A673 (cell line): ENCODE results near the gene DAB2IP.

Source experiments
- EZH2 ChIP-seq: fragments of 200-600 bp; sonication (generic); IDR thresholded peaks from 2 replicates; pipeline ENCODE4 v1.6.1; 2017; ENCODE audit warnings: borderline replicate concordance, low read depth, mild to moderate bottlenecking, mixed read lengths, antibody characterized with exemption, low read length; ENCODE audit not compliant: poor library complexity, severe bottlenecking
- TF ChIP-seq, protein P1 (sequence below): fragments of 300-800, 200-600 bp; sonication (generic); conservative IDR thresholded peaks from 2 replicates; pipeline ENCODE4 v1.5.1; 2017; ENCODE audit warnings: low read depth, mild to moderate bottlenecking, antibody characterized with exemption, low read length, moderate library complexity, mixed read lengths

- TF ChIP-seq, protein P1, sequence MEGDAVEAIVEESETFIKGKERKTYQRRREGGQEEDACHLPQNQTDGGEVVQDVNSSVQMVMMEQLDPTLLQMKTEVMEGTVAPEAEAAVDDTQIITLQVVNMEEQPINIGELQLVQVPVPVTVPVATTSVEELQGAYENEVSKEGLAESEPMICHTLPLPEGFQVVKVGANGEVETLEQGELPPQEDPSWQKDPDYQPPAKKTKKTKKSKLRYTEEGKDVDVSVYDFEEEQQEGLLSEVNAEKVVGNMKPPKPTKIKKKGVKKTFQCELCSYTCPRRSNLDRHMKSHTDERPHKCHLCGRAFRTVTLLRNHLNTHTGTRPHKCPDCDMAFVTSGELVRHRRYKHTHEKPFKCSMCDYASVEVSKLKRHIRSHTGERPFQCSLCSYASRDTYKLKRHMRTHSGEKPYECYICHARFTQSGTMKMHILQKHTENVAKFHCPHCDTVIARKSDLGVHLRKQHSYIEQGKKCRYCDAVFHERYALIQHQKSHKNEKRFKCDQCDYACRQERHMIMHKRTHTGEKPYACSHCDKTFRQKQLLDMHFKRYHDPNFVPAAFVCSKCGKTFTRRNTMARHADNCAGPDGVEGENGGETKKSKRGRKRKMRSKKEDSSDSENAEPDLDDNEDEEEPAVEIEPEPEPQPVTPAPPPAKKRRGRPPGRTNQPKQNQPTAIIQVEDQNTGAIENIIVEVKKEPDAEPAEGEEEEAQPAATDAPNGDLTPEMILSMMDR = no peak
- TF ChIP-seq EZH2 = no peak
Observed at GRCh38 chr9:121746411-121746810, 95.0 kb downstream of the DAB2IP start.
